K562 (cell line): Measurements from ENCODE around the gene GJA5. TPM values are rescaled to one million over a fixed set of nuclear protein-coding genes. Genes with fewer than 3 reads are reported as not detected.

Experiments
- ATAC-seq: fragments of 200-7000 bp; cut with Tn5 transposase; 3 replicates; pipeline ENCODE4 v1.9.1; 2020; ENCODE audit warnings: moderate library complexity
- BruUV-seq: library from RNA; stranded (reverse); fragments of 400-500 nt; replicated peaks from 2 replicates; lab custom pipeline; 2021; lab: Mats Ljungman, UMichigan
- CTCF ChIA-PET: fragments of 300-600 bp; formaldehyde crosslinking; extraction: SDS; loops from one replicate; lab custom pipeline; 2021; ENCODE audit warnings: low intra/inter-chr PET ratio; lab: Yijun Ruan, JAX
- POLR2A ChIA-PET: fragments of 300-600, 350-650 bp; sonication (Branson Sonifier 250); formaldehyde crosslinking; extraction: SDS; loops from one replicate; lab custom pipeline; 2021; ENCODE audit warnings: antibody characterized with exemption, inconsistent platforms; lab: Yijun Ruan, JAX
- DNase-seq, 4 experiments: peaks; one replicate each; pipeline versions ENCODE4 v3.0.0 to v3.0.0-alpha.2; 2011 to 2018; ENCODE audit warnings: low spot score in 3 of 4, mixed read lengths in 3 of 4; ENCODE audit errors: extremely low read depth in 1 of 4
- FAIRE-seq: peaks from 2 replicates; lab custom pipeline; 2011; peaks lifted over from hg19 to GRCh38; lab: Jason Lieb, UNC
- H2AFZ ChIP-seq: 2 replicates; pipeline ENCODE4 v1.6.0; 2011; ENCODE audit warnings: low read depth, low read length, control low read depth, inconsistent platforms
- H3K27ac ChIP-seq: fragments of 200-600 bp; 3 replicates; pipeline ENCODE4 v1.8.0; 2011; ENCODE audit warnings: low read depth, mild to moderate bottlenecking, control low read depth, inconsistent platforms, low read length, moderate library complexity, mixed read lengths; ENCODE audit errors: extremely low read depth
- H3K27me3 ChIP-seq, 2 experiments: fragments of 300-600 bp in 1 of 2; 2 replicates in 1 of 2; 3 replicates in 1 of 2; pipeline versions ENCODE4 v1.6.0 to v1.8.0; 2011; ENCODE audit warnings: inconsistent platforms in 2 of 2, low read length in 2 of 2, mild to moderate bottlenecking in 1 of 2, mixed read lengths in 1 of 2, moderate library complexity in 1 of 2; ENCODE audit not compliant: control insufficient read depth in 2 of 2, insufficient read depth in 2 of 2
- H3K36me3 ChIP-seq: fragments of 300-600 bp; 3 replicates; pipeline ENCODE4 v1.8.0; 2011; ENCODE audit warnings: mild to moderate bottlenecking, low read length, inconsistent platforms; ENCODE audit not compliant: control insufficient read depth, insufficient read depth
- H3K4me1 ChIP-seq, 2 experiments: fragments of 200-600 bp in 1 of 2; replicated peaks in 1 of 2; 2 replicates in 1 of 2; 3 replicates in 1 of 2; pipeline versions ENCODE4 v1.5.1 to v1.8.0; 2011; ENCODE audit warnings: inconsistent platforms in 2 of 2, low read length in 2 of 2, mild to moderate bottlenecking in 1 of 2, mixed read lengths in 1 of 2, moderate library complexity in 1 of 2; ENCODE audit not compliant: control insufficient read depth in 2 of 2, insufficient read depth in 2 of 2
- H3K4me2 ChIP-seq: 2 replicates; pipeline ENCODE4 v1.6.1; 2011; ENCODE audit warnings: low read length, control low read depth, inconsistent platforms, mixed read lengths; ENCODE audit not compliant: insufficient read depth
- H3K4me3 ChIP-seq: fragments of 200-600 bp; sonication (generic), shearing (Covaris generic); 2 replicates; pipeline ENCODE4 v1.5.1; 2016; ENCODE audit warnings: control low read depth, inconsistent platforms
- H3K79me2 ChIP-seq: fragments of 200-600 bp; 3 replicates; pipeline ENCODE4 v1.8.0; 2011; ENCODE audit warnings: low read length, inconsistent platforms; ENCODE audit not compliant: control insufficient read depth, insufficient read depth
- H3K9ac ChIP-seq, 2 experiments: 2 replicates each; pipeline versions ENCODE4 v1.6.0 to v1.6.1; 2011; ENCODE audit warnings: low read depth in 2 of 2, low read length in 2 of 2, control low read depth in 1 of 2, inconsistent platforms in 1 of 2, mild to moderate bottlenecking in 1 of 2, mixed read lengths in 1 of 2; ENCODE audit not compliant: insufficient read depth in 1 of 2
- H3K9me1 ChIP-seq: one replicate; pipeline ENCODE4 v1.6.0; 2011; ENCODE audit warnings: inconsistent platforms, mild to moderate bottlenecking, low read length, moderate library complexity; ENCODE audit not compliant: control insufficient read depth, insufficient read depth
- H3K9me3 ChIP-seq: replicated peaks from 2 replicates; pipeline ENCODE4 v1.5.1; 2011; ENCODE audit warnings: low read depth, low read length, inconsistent platforms; ENCODE audit not compliant: control insufficient read depth, insufficient read depth
- H4K20me1 ChIP-seq: replicated peaks from 2 replicates; pipeline ENCODE4 v1.6.1; 2011; ENCODE audit warnings: low read length, inconsistent platforms, mixed read lengths; ENCODE audit not compliant: control insufficient read depth, insufficient read depth
- CUX1 ChIP-seq: fragments of 200-800 bp; sonication (Bioruptor generic); IDR thresholded peaks from 2 replicates; pipeline ENCODE4 v1.6.1; 2016; ENCODE audit warnings: missing genetic modification characterization, missing compliant biosample characterization
- HDAC3 ChIP-seq: fragments of 450-650 bp; IDR thresholded peaks from 2 replicates; pipeline ENCODE4 v1.6.1; 2018; ENCODE audit warnings: borderline replicate concordance, mild to moderate bottlenecking, moderate library complexity; ENCODE audit not compliant: partially characterized antibody
- HMBOX1 ChIP-seq: sonication (generic); IDR thresholded peaks from 2 replicates; pipeline ENCODE4 v1.6.1; 2016
- KLF6 ChIP-seq: fragments of 250-450 bp; sonication (Bioruptor Pico); IDR thresholded peaks from 2 replicates; pipeline ENCODE4 v1.4.0; 2020; ENCODE audit warnings: mild to moderate bottlenecking, moderate library complexity, borderline replicate concordance
- TEAD1 ChIP-seq, 2 experiments: fragments of 450-650 bp in 1 of 2; sonication (generic) in 1 of 2; formaldehyde crosslinking; IDR thresholded peaks; 2 replicates each; pipeline versions ENCODE4 v1.4.0 to v1.8.0; 2020 to 2022; ENCODE audit warnings: mild to moderate bottlenecking in 2 of 2, missing genetic modification reagents in 1 of 2
- ZBTB11 ChIP-seq, 3 experiments: fragments of 200-800 bp in 1 of 3; fragments of 250-450 bp in 1 of 3; fragments of 450-650 bp in 1 of 3; sonication (Bioruptor Pico) in 1 of 3; sonication (Bioruptor generic) in 1 of 3; formaldehyde crosslinking in 1 of 3; IDR thresholded peaks; 2 replicates each; pipeline versions ENCODE4 v1.6.1 to v1.8.0; 2016 to 2022; ENCODE audit warnings: mild to moderate bottlenecking in 2 of 3, missing genetic modification characterization in 2 of 3, missing compliant biosample characterization in 1 of 3, moderate library complexity in 1 of 3
- ZNF174 ChIP-seq: fragments of 250-450 bp; sonication (Bioruptor Pico); IDR thresholded peaks from 2 replicates; pipeline ENCODE4 v1.4.0; 2020; ENCODE audit warnings: mild to moderate bottlenecking
- WGBS: fragments of 100-300 bp; shearing (Covaris generic); methylation state at CpG from one replicate; pipeline ENCODE4 v1.1.6; 2016; ENCODE audit warnings: low coverage, mixed read lengths; ENCODE audit not compliant: insufficient coverage; ENCODE audit errors: missing lambda C conversion rate; 5-methylcytosine and 5-hydroxymethylcytosine counted together
- in situ Hi-C: fragments of 300-500 bp; cut with MboI; formaldehyde crosslinking; loops from 4 replicates; pipeline ENCODE4 v1.15.0; 2018; ENCODE audit warnings: inconsistent platforms, mixed read lengths
- intact Hi-C: fragments of 100-400 bp; cut with micrococcal nuclease; formaldehyde crosslinking; loops from 2 replicates; pipeline ENCODE4 v1.14.2; 2022
- polyA plus RNA-seq, 8 experiments: library from polyadenylated mRNA; depleted of rRNA in 4 of 8; stranded (reverse) in 5 of 8; unstranded in 3 of 8; fragments of >200 nt; fragmentation: Nextera tagmentation in 2 of 8; fragmentation: Illumina TruSeq in 1 of 8; extraction: Ambion mirVana in 2 of 8; extraction: Trizol in 1 of 8; gene quantifications; 2 replicates each; pipeline versions ENCODE4 v1.2.1 to v1.2.3, GENCODE V29; 2011 to 2014; ENCODE audit warnings: inconsistent platforms in 1 of 8, missing spikeins in 1 of 8
- total RNA-seq, 7 experiments: library from RNA; depleted of rRNA in 6 of 7; stranded (reverse); fragments of >200 nt in 6 of 7; fragmentation: Illumina TruSeq in 2 of 7; extraction: Trizol in 2 of 7; gene quantifications; 2 replicates each; pipeline versions ENCODE4 v1.2.1 to v1.2.3, GENCODE V29; 2011 to 2021; ENCODE audit warnings: low replicate concordance in 1 of 7

GJA5 gene
- total and polyA plus RNA-seq, 9 of the 15 experiments (the other 6 are each of a cell fraction or from before 2014, with no cell fraction given): 0.07 TPM; not detected in 7

- no peak for TF ChIP-seq KLF6 (CRISPR knock-in tag)
Observed at GRCh38 chr1:147791876-147792275, 31.5 kb upstream of the GJA5 start (continued).

GRCh38 chr1:147787765-147788164, 27.4 kb upstream of the GJA5 start:
- CTCF ChIA-PET: no interaction called here
- peaks cover 12 to 15% of the 10 kb centered on the region in 2 experiments; a peak in 4 of 5 replicates for H3K27me3 ChIP-seq
- 0% methylated on average over 2 of the region's 2 CpGs for WGBS
- in situ Hi-C loops: no loop called here
- no peak overlapping the region for H3K27ac ChIP-seq
- H3K79me2 ChIP-seq: no peaks in the 10 kb centered on the region
- ATAC-seq: no peak
- no peak overlapping the region for H2AFZ ChIP-seq
- intact Hi-C loops: no loop called here
- DNase-seq: no peak
- FAIRE-seq: no peak
- no peak overlapping the region for H3K4me2 ChIP-seq
- H3K9me3 ChIP-seq: no peaks in the 10 kb centered on the region
- POLR2A ChIA-PET: no interaction called here
- no peak overlapping the region for H3K9ac ChIP-seq
- H3K4me1 ChIP-seq: no peaks in the 10 kb centered on the region
- H3K36me3 ChIP-seq: no peaks in the 10 kb centered on the region
- no peak overlapping the region for H3K4me3 ChIP-seq
- H4K20me1 ChIP-seq: no peaks in the 10 kb centered on the region; the same call in 1 of the 2 replicates
- BruUV-seq: no TSS peak
- H3K9me1 ChIP-seq: no peaks in the 10 kb centered on the region
- no peak for TF ChIP-seq HDAC3
- no peak for TF ChIP-seq CUX1 (CRISPR knock-in tag)
- no peak for TF ChIP-seq ZBTB11 (CRISPR knock-in tag; IDR thresholded peaks at IDR 0.05)
- no peak for TF ChIP-seq TEAD1 (CRISPR knock-in tag; IDR thresholded peaks at IDR 0.05)
- no peak for TF ChIP-seq HMBOX1
- TF ChIP-seq ZNF174 (CRISPR knock-in tag): no peak
